Astrocyte (in vitro differentiated cells and primary cell): ENCODE data around the gene XYLT1.

Source experiments
- CTCF ChIP-seq: IDR thresholded peaks from 2 replicates; pipeline ENCODE4 v1.5.1; 2011; ENCODE audit warnings: low read depth, mild to moderate bottlenecking, inconsistent platforms, low read length, moderate library complexity; ENCODE audit not compliant: insufficient read depth
- EZH2 ChIP-seq: IDR thresholded peaks from 2 replicates; pipeline ENCODE4 v1.6.1; 2012; ENCODE audit warnings: mild to moderate bottlenecking, low read length, inconsistent platforms; ENCODE audit not compliant: insufficient read depth

- TF ChIP-seq CTCF: no peak
- no peak for TF ChIP-seq EZH2
These were observed 192.8 kb downstream of the XYLT1 start for GRCh38 chr16:17277981-17278381.
